Measurements from ENCODE around the gene WWOX.

- TF ChIP-seq CTCF (IDR thresholded peaks at IDR 0.05; ENCODE audit: borderline replicate concordance, extremely low read depth, low read length, poor library complexity, severe bottlenecking) (no peak), EZH2 (IDR thresholded peaks at IDR 0.05; ENCODE audit: borderline replicate concordance, low read depth, low read length, severe bottlenecking) (no peak)
Observed at GRCh38 chr16:78884204-78884603, 784.8 kb downstream of the WWOX start.
